GM23248 (cell line): Measurements from ENCODE around the gene FCRL2. TPM values are rescaled to one million over a fixed set of nuclear protein-coding genes. Genes with fewer than 3 reads are reported as not detected.
"Not testable (repeated sequence)": the region's sequence is repeated elsewhere in the genome, so short reads cannot be mapped to it uniquely, and the experiment has no call there.

Source experiments
- DNase-seq: peaks from one replicate; pipeline ENCODE4 v3.0.0-alpha.2; 2015
- H2AFZ ChIP-seq: fragments of 200-600 bp; sonication (generic); 2 replicates; pipeline ENCODE4 v1.6.1; 2016; ENCODE audit warnings: antibody characterized with exemption
- H3F3A ChIP-seq: fragments of 200-600 bp; sonication (generic); 2 replicates; pipeline ENCODE4 v1.6.1; 2016; ENCODE audit warnings: mild to moderate bottlenecking, antibody characterized with exemption, mixed run types; ENCODE audit not compliant: insufficient read depth
- H3K27ac ChIP-seq: fragments of 200-600 bp; sonication (generic); 2 replicates; pipeline ENCODE4 v1.5.1; 2016; ENCODE audit warnings: mild to moderate bottlenecking
- H3K27me3 ChIP-seq: fragments of 200-600 bp; sonication (generic); replicated peaks from 2 replicates; pipeline ENCODE4 v1.6.1; 2016; ENCODE audit warnings: mild to moderate bottlenecking; ENCODE audit not compliant: insufficient read depth
- H3K36me3 ChIP-seq: fragments of 200-600 bp; sonication (generic); 2 replicates; pipeline ENCODE4 v1.6.1; 2016; ENCODE audit warnings: low read depth, mild to moderate bottlenecking
- H3K4me1 ChIP-seq: fragments of 200-600 bp; sonication (generic); 2 replicates; pipeline ENCODE4 v1.6.1; 2016; ENCODE audit warnings: mild to moderate bottlenecking; ENCODE audit not compliant: insufficient read depth
- H3K4me2 ChIP-seq: fragments of 200-600 bp; sonication (generic); one replicate; pipeline ENCODE4 v1.6.1; 2016; ENCODE audit warnings: mild to moderate bottlenecking; ENCODE audit not compliant: unreplicated experiment
- H3K4me3 ChIP-seq: fragments of 200-600 bp; sonication (generic); 2 replicates; pipeline ENCODE4 v1.5.1; 2016; ENCODE audit warnings: mild to moderate bottlenecking
- H3K79me2 ChIP-seq: fragments of 200-600 bp; sonication (generic); 2 replicates; pipeline ENCODE4 v1.6.1; 2016; ENCODE audit warnings: mild to moderate bottlenecking; ENCODE audit not compliant: insufficient read depth
- H3K9ac ChIP-seq: fragments of 200-600 bp; sonication (generic); 2 replicates; pipeline ENCODE4 v1.6.1; 2016; ENCODE audit warnings: mild to moderate bottlenecking
- H3K9me2 ChIP-seq: fragments of 200-600 bp; sonication (generic); 2 replicates; pipeline ENCODE4 v1.6.1; 2016; ENCODE audit warnings: mixed run types, mild to moderate bottlenecking, moderate library complexity; ENCODE audit not compliant: insufficient read depth
- H3K9me3 ChIP-seq: fragments of 200-600 bp; sonication (generic); one replicate; pipeline ENCODE4 v1.6.1; 2017; ENCODE audit warnings: low read depth
- H4K20me1 ChIP-seq: fragments of 200-600 bp; sonication (generic); 2 replicates; pipeline ENCODE4 v1.6.0; 2016; ENCODE audit not compliant: insufficient read depth
- EZH2 ChIP-seq: fragments of 200-600 bp; sonication (generic); IDR thresholded peaks from 2 replicates; pipeline ENCODE4 v1.6.1; 2018; ENCODE audit warnings: antibody characterized with exemption, mild to moderate bottlenecking; ENCODE audit not compliant: insufficient read depth, poor library complexity, severe bottlenecking
- EZH2phosphoT487 ChIP-seq: fragments of 200-600 bp; sonication (generic); IDR thresholded peaks from 2 replicates; pipeline ENCODE4 v1.6.1; 2018; ENCODE audit warnings: antibody characterized with exemption, moderate library complexity, mild to moderate bottlenecking, low read depth; ENCODE audit not compliant: insufficient read depth
- WGBS, 2 experiments: methylation state at CpG; one replicate each; pipeline ENCODE4 v1.1.6; 2015 to 2017; ENCODE audit warnings: low lambda C conversion rate in 2 of 2, low coverage in 1 of 2; ENCODE audit errors: missing lambda C conversion rate in 2 of 2; 5-methylcytosine and 5-hydroxymethylcytosine counted together
- in situ Hi-C: fragments of 300-500 bp; cut with MboI; formaldehyde crosslinking; loops from 2 replicates; pipeline ENCODE4 v1.15.0; 2020
- polyA plus RNA-seq: library from polyadenylated mRNA; unstranded; fragments of >200 nt; fragmentation: Nextera tagmentation; extraction: Ambion mirVana; gene quantifications from 2 replicates; pipeline ENCODE4 v1.2.1, GENCODE V29; 2016
- total RNA-seq: library from RNA; depleted of rRNA; stranded (reverse); fragments of >200 nt; shearing (Covaris generic); gene quantifications from 2 replicates; pipeline ENCODE4 v1.2.3, GENCODE V29; 2014

The FCRL2 gene
- total and polyA plus RNA-seq, 2 experiments from 2014 or later: not detected

- TF ChIP-seq EZH2phosphoT487 (no peak), EZH2 (no peak)
- 52 to 54% methylated on average over 3 of the region's 3 CpGs for WGBS, 2 experiments
These were observed 28.6 kb downstream of the FCRL2 start for GRCh38 chr1:157748262-157748817.

GRCh38 chr1:157739229-157739901 is 37.6 kb downstream of the FCRL2 start:
- no peaks in the 10 kb centered on the region for H3K27me3 ChIP-seq
- WGBS, 2 experiments: 3 to 9% methylated on average over 5 of the region's 5 CpGs
- H3K9me2 ChIP-seq: no peaks in the 10 kb centered on the region
- H3K36me3 ChIP-seq: no peaks in the 10 kb centered on the region
- no peaks in the 10 kb centered on the region for H3F3A ChIP-seq
- no peak overlapping the region for H3K4me3 ChIP-seq
- no peaks in the 10 kb centered on the region for H3K9me3 ChIP-seq
- H2AFZ ChIP-seq: no peak overlapping the region
- H3K4me2 ChIP-seq: no peak overlapping the region
- DNase-seq: no peak
- no peak overlapping the region for H3K9ac ChIP-seq
- H3K27ac ChIP-seq: no peak overlapping the region
- TF ChIP-seq EZH2: no peak
- no peak for TF ChIP-seq EZH2phosphoT487
- no peaks in the 10 kb centered on the region for H3K4me1 ChIP-seq
- in situ Hi-C loops: no loop called here
- no peaks in the 10 kb centered on the region for H3K79me2 ChIP-seq
- H4K20me1 ChIP-seq: no peaks in the 10 kb centered on the region

More at GRCh38 chr1:157748262-157748817, 28.6 kb downstream of the FCRL2 start:
- no peaks in the 10 kb centered on the region for H4K20me1 ChIP-seq
- no peak overlapping the region for H3K4me2 ChIP-seq
- no peaks in the 10 kb centered on the region for H3K27me3 ChIP-seq
- no peak for DNase-seq
- H3K9me2 ChIP-seq: no peaks in the 10 kb centered on the region
- no peak overlapping the region for H3K27ac ChIP-seq
- in situ Hi-C loops: no loop called here
- H3F3A ChIP-seq: no peaks in the 10 kb centered on the region
- H3K4me3 ChIP-seq: no peak overlapping the region
- H3K36me3 ChIP-seq: no peaks in the 10 kb centered on the region
- no peaks in the 10 kb centered on the region for H3K9me3 ChIP-seq
- no peaks in the 10 kb centered on the region for H3K79me2 ChIP-seq
- no peak overlapping the region for H2AFZ ChIP-seq
- H3K4me1 ChIP-seq: no peaks in the 10 kb centered on the region
- H3K9ac ChIP-seq: no peak overlapping the region

DNA sequence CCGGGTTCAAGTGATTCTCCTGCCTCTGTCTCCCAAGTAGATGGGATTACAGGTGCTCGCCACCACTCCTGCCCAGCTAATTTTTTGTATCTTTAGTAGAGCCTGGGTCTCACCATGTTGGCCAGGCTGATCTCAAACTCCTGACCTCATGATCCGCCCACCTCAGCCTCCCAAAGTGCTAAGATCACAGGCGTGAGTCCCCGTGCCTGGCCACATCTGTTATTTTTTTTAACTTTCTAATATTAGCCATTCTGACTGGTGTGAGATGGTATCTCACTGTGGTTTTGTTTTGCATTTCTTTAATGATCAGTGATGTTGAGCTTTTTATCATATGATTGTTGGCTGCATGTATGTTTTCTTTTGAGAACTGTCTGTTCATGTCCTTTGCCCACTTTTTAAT is 40.9 kb downstream of the FCRL2 start:
- H3K27me3 ChIP-seq, H3F3A ChIP-seq, H4K20me1 ChIP-seq, H3K4me3 ChIP-seq, H3K36me3 ChIP-seq, H3K9ac ChIP-seq, H2AFZ ChIP-seq, H3K4me1 ChIP-seq, H3K9me2 ChIP-seq, H3K27ac ChIP-seq, H3K4me2 ChIP-seq, DNase-seq, in situ Hi-C loops, H3K9me3 ChIP-seq, H3K79me2 ChIP-seq: not testable (repeated sequence)
- 40% methylated on average over 5 of the region's 5 CpGs for WGBS, 2 experiments

GRCh38 chr1:157734321-157734720 is 42.6 kb downstream of the FCRL2 start:
- no peaks in the 10 kb centered on the region for H3K36me3 ChIP-seq
- no peak overlapping the region for H3K4me2 ChIP-seq

More at GRCh38 chr1:157734321-157734720, 42.6 kb downstream of the FCRL2 start:
- Histone ChIP-seq H3K27me3 (no peaks in the 10 kb centered on the region), H3F3A (no peaks in the 10 kb centered on the region), H3K4me3 (no peak overlapping the region), H4K20me1 (no peaks in the 10 kb centered on the region), H3K9ac (no peak overlapping the region), H3K9me3 (no peaks in the 10 kb centered on the region), H3K4me1 (no peaks in the 10 kb centered on the region), H3K27ac (no peak overlapping the region), H3K79me2 (no peaks in the 10 kb centered on the region), H3K9me2 (no peaks in the 10 kb centered on the region), H2AFZ (no peak overlapping the region)
- WGBS, 2 experiments: 47 to 58% methylated on average over 1 of the region's 1 CpG
- DNase-seq: no peak
- in situ Hi-C loops: no loop called here
- no peak for TF ChIP-seq EZH2phosphoT487
- no peak for TF ChIP-seq EZH2
